ENCODE data around the gene CDAN1.

Gene CDAN1

DNA sequence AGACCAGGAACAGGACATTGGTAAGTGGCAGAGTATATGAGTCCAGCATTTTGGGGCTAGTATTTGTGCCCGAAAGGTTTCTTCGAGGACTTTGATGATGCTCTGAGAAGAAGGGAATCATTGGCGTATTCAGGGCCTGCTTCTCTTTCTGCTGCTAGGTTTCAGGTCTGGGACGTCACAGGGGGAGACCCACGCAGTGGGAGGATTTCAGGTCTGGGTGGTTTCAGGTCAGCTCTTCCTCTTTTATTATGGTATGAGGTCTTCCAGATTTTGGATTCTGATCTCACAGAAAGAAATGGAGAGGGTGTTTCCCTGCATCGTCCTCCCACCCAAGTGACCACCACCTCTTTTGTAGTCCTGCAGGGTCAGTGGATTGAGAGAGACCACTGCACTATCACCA lies 62.5 kb downstream of the CDAN1 start:
- Histone ChIP-seq H3K9me3 (ENCODE audit: control insufficient read depth, insufficient read depth, low read length) (no peaks in the 10 kb centered on the region), H3K36me3 (ENCODE audit: control insufficient read depth, insufficient read depth, low read length) (peaks cover 3% of the 10 kb centered on the region; the same call in 1 of the 2 replicates), H3K4me1 (ENCODE audit: control insufficient read depth, insufficient read depth, low read length) (no peaks in the 10 kb centered on the region), H3K4me3 (ENCODE audit: low read length) (no peak overlapping the region), H3K27ac (ENCODE audit: low read length) (no peak overlapping the region), H3K27me3 (ENCODE audit: control insufficient read depth, insufficient read depth, low read length) (no peaks in the 10 kb centered on the region)
- no peak for DNase-seq (ENCODE audit: low read depth, low spot score)
- WGBS (ENCODE audit: insufficient coverage, insufficient read length), result no CpG with 5 or more reads among the region's 6 CpGs
